MM.1S (cell line): ENCODE measurements around the gene INS.

Experiments used
- DNase-seq: peaks from one replicate; pipeline ENCODE4 v3.0.0-alpha.2; 2015
- H2AFZ ChIP-seq: fragments of 300-600 bp; sonication (generic); 2 replicates; pipeline ENCODE4 v1.6.0; 2016; ENCODE audit warnings: antibody characterized with exemption, low read length
- H3F3A ChIP-seq: fragments of 300-600 bp; sonication (generic); 2 replicates; pipeline ENCODE4 v1.6.1; 2016; ENCODE audit warnings: mild to moderate bottlenecking, antibody characterized with exemption, low read length, moderate library complexity, mixed read lengths; ENCODE audit not compliant: insufficient read depth
- H3K27ac ChIP-seq: fragments of 300-600 bp; sonication (generic); 2 replicates; pipeline ENCODE4 v1.5.1; 2016; ENCODE audit warnings: mild to moderate bottlenecking, low read length
- H3K27me3 ChIP-seq: fragments of 300-600 bp; sonication (generic); replicated peaks from 2 replicates; pipeline ENCODE4 v1.6.0; 2016; ENCODE audit warnings: low read length; ENCODE audit not compliant: insufficient read depth
- H3K36me3 ChIP-seq: fragments of 300-600 bp; sonication (generic); replicated peaks from 2 replicates; pipeline ENCODE4 v1.6.1; 2016; ENCODE audit warnings: mild to moderate bottlenecking, low read length, mixed read lengths; ENCODE audit not compliant: insufficient read depth
- H3K4me1 ChIP-seq: fragments of 300-600 bp; sonication (generic); 2 replicates; pipeline ENCODE4 v1.6.1; 2016; ENCODE audit warnings: low read length, mixed read lengths
- H3K4me2 ChIP-seq: fragments of 300-600 bp; sonication (generic); 2 replicates; pipeline ENCODE4 v1.6.0; 2016; ENCODE audit warnings: low read depth, low read length
- H3K4me3 ChIP-seq: fragments of 300-600 bp; sonication (generic); 2 replicates; pipeline ENCODE4 v1.5.1; 2016; ENCODE audit warnings: low read length, mixed read lengths
- H3K79me2 ChIP-seq: fragments of 300-600 bp; sonication (generic); 2 replicates; pipeline ENCODE4 v1.6.1; 2016; ENCODE audit warnings: mixed run types, low read length, mixed read lengths
- H3K9ac ChIP-seq: fragments of 300-600 bp; sonication (generic); 2 replicates; pipeline ENCODE4 v1.6.1; 2016; ENCODE audit warnings: low read length, mixed read lengths
- H3K9me2 ChIP-seq: fragments of 300-600 bp; sonication (generic); replicated peaks from 2 replicates; pipeline ENCODE4 v1.6.1; 2016; ENCODE audit warnings: mild to moderate bottlenecking, low read length, mixed read lengths; ENCODE audit not compliant: insufficient read depth
- H3K9me3 ChIP-seq: fragments of 300-600 bp; sonication (generic); replicated peaks from 2 replicates; pipeline ENCODE4 v1.6.1; 2016; ENCODE audit warnings: mild to moderate bottlenecking, low read length, mixed read lengths; ENCODE audit not compliant: insufficient read depth
- H4K20me1 ChIP-seq: fragments of 300-600 bp; sonication (generic); 2 replicates; pipeline ENCODE4 v1.6.1; 2016; ENCODE audit warnings: mild to moderate bottlenecking, low read length, moderate library complexity, mixed read lengths; ENCODE audit not compliant: insufficient read depth
- EZH2 ChIP-seq: fragments of 300-600 bp; sonication (generic); optimal IDR thresholded peaks from 2 replicates; pipeline ENCODE3; 2017; ENCODE audit warnings: low read depth, mild to moderate bottlenecking, antibody characterized with exemption, low read length, mixed read lengths
- EZH2phosphoT487 ChIP-seq: fragments of 300-600 bp; sonication (generic); IDR thresholded peaks from 2 replicates; pipeline ENCODE4 v1.6.1; 2018; ENCODE audit warnings: antibody characterized with exemption, low read length
- TF ChIP-seq, protein P1 (sequence below): fragments of 300-600 bp; sonication (generic); IDR thresholded peaks from 2 replicates; pipeline ENCODE4 v1.5.1; 2016; ENCODE audit warnings: antibody characterized with exemption, low read length, mixed read lengths

Gene INS

DNA sequence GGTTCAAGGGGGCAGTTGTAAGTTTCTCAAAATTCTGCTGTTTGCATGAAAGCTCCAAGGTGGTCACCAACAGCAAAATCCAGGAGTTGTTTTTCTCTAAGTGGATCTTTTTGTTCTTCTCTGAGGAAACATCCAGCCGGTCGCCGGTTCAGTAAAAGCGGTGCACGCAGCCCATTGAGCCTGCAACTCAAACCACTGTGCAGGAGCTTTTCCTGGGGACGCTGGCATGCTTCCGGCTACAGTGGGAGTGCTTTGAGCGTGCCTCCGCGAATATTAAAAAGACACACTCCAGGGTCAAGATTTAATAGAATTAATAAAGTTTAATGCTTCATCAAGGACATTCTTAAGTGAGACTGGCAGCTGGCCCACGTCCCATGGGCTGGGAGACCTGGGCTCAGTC is 47.2 kb downstream of the INS start:
- H3K4me2 ChIP-seq, result no peak overlapping the region
- H2AFZ ChIP-seq, result no peak overlapping the region
- no peaks in the 10 kb centered on the region for H3K36me3 ChIP-seq
- no peak for DNase-seq
- no peaks in the 10 kb centered on the region for H3K4me1 ChIP-seq
- H3K9ac ChIP-seq, result no peak overlapping the region
- H3K27ac ChIP-seq, result no peak overlapping the region
- H3K9me2 ChIP-seq, result no peaks in the 10 kb centered on the region
- TF ChIP-seq, protein P1, sequence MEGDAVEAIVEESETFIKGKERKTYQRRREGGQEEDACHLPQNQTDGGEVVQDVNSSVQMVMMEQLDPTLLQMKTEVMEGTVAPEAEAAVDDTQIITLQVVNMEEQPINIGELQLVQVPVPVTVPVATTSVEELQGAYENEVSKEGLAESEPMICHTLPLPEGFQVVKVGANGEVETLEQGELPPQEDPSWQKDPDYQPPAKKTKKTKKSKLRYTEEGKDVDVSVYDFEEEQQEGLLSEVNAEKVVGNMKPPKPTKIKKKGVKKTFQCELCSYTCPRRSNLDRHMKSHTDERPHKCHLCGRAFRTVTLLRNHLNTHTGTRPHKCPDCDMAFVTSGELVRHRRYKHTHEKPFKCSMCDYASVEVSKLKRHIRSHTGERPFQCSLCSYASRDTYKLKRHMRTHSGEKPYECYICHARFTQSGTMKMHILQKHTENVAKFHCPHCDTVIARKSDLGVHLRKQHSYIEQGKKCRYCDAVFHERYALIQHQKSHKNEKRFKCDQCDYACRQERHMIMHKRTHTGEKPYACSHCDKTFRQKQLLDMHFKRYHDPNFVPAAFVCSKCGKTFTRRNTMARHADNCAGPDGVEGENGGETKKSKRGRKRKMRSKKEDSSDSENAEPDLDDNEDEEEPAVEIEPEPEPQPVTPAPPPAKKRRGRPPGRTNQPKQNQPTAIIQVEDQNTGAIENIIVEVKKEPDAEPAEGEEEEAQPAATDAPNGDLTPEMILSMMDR, result no peak
- peaks cover 96% of the 10 kb centered on the region for H3K27me3 ChIP-seq
- no peaks in the 10 kb centered on the region for H3K9me3 ChIP-seq
- no peaks in the 10 kb centered on the region for H3K79me2 ChIP-seq
- no peak overlapping the region for H3K4me3 ChIP-seq
- no peaks in the 10 kb centered on the region for H3F3A ChIP-seq
- H4K20me1 ChIP-seq, result no peaks in the 10 kb centered on the region

DNA sequence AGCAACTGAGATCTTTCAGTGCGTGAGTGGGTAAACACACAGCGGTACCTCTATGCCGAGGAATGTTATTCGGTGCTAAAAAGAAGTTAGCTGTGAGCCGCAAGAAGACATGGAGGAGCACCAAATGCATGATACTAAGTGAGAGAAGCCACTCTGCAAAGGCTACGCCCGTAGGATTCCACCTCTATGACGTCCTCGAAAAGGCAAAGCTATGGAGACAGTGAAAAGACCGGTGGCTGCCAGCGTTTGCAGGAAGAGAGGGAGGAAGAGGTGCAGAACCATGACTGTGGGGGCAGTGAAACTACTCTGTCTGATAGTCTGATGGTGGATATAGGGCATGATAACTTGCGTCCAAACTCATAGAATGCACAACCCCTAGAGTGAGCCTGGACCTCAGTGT is 50.5 kb downstream of the INS start:
- Histone ChIP-seq H3K4me1 (no peaks in the 10 kb centered on the region), H3K9ac (no peak overlapping the region), H3K9me3 (no peaks in the 10 kb centered on the region), H3K79me2 (no peaks in the 10 kb centered on the region), H2AFZ (no peak overlapping the region), H3K27ac (no peak overlapping the region), H3K4me2 (no peak overlapping the region), H3F3A (no peaks in the 10 kb centered on the region), H3K4me3 (no peak overlapping the region), H4K20me1 (no peaks in the 10 kb centered on the region), H3K36me3 (no peaks in the 10 kb centered on the region), H3K9me2 (no peaks in the 10 kb centered on the region), H3K27me3 (peaks cover 85% of the 10 kb centered on the region)
- no peak for DNase-seq
- TF ChIP-seq EZH2 (no peak), EZH2phosphoT487 (no peak)
- TF ChIP-seq, protein P1, result no peak
